Liver (tissue), 3 donors: ENCODE data around the gene TMC1.

Experiments used
- SP1 ChIP-seq: IDR thresholded peaks from 2 replicates; pipeline ENCODE4 v1.6.1; 2018; ENCODE audit warnings: antibody characterized with exemption, mild to moderate bottlenecking
- TF ChIP-seq, protein P1 (sequence below): fragments of 150-350 bp; IDR thresholded peaks from 2 replicates; pipeline ENCODE4 v1.5.1; 2017; ENCODE audit warnings: improper control_type of control experiment, low read depth, low read length; ENCODE audit not compliant: missing input control
- donor health status: healthy.
- donor health status: healthy.

DNA sequence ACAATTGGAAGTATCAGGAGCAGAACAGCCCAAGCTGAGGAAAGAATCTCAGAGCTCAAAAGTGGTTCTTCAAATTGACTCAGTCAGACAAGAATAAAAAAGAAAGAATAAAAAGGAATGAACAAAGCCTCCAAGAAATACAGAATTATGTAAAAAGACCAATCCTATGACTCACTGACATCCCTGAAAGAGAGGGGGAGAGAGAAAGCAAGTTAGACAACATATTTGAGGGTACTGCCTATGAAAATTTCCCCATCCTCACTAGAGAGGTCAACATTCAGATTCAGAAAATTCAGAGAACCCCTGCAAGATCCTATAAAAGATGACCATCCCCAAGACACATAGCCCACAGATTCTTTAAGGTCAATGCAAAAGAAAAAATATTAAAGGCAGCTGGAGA is 258.2 kb downstream of the TMC1 start:
- TF ChIP-seq, protein P1, sequence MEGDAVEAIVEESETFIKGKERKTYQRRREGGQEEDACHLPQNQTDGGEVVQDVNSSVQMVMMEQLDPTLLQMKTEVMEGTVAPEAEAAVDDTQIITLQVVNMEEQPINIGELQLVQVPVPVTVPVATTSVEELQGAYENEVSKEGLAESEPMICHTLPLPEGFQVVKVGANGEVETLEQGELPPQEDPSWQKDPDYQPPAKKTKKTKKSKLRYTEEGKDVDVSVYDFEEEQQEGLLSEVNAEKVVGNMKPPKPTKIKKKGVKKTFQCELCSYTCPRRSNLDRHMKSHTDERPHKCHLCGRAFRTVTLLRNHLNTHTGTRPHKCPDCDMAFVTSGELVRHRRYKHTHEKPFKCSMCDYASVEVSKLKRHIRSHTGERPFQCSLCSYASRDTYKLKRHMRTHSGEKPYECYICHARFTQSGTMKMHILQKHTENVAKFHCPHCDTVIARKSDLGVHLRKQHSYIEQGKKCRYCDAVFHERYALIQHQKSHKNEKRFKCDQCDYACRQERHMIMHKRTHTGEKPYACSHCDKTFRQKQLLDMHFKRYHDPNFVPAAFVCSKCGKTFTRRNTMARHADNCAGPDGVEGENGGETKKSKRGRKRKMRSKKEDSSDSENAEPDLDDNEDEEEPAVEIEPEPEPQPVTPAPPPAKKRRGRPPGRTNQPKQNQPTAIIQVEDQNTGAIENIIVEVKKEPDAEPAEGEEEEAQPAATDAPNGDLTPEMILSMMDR: no peak
- TF ChIP-seq SP1: no peak
